ENCODE measurements around the gene EPAS1.

DNA sequence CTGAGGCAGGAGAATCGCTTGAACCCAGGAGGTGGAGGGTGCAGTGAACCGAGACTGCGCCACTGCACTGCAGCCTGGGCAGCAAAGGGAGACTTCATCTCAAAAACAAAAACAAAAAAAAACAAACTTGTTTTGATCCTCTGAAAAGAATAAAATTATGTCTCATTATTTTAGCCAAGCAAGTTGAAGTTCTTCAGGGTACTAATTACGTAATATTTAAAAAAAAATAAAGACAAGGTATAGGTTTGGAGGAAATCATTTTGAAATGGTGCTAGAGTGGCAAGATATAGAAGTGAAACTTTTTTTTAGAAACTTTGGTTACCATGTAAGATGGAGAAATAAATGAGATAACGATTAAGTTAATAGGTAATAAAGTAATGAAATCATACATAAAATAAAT is 127.7 kb downstream of the EPAS1 start:
- TF ChIP-seq ZNF8 (CRISPR knock-in tag; IDR thresholded peaks at IDR 0.05) (no peak), ZC3H10 (CRISPR knock-in tag; IDR thresholded peaks at IDR 0.05) (no peak), ZFP3 (CRISPR knock-in tag; IDR thresholded peaks at IDR 0.05) (no peak)
- TF ChIP-seq, protein P1, sequence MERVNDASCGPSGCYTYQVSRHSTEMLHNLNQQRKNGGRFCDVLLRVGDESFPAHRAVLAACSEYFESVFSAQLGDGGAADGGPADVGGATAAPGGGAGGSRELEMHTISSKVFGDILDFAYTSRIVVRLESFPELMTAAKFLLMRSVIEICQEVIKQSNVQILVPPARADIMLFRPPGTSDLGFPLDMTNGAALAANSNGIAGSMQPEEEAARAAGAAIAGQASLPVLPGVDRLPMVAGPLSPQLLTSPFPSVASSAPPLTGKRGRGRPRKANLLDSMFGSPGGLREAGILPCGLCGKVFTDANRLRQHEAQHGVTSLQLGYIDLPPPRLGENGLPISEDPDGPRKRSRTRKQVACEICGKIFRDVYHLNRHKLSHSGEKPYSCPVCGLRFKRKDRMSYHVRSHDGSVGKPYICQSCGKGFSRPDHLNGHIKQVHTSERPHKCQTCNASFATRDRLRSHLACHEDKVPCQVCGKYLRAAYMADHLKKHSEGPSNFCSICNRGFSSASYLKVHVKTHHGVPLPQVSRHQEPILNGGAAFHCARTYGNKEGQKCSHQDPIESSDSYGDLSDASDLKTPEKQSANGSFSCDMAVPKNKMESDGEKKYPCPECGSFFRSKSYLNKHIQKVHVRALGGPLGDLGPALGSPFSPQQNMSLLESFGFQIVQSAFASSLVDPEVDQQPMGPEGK (CRISPR knock-in tag; IDR thresholded peaks at IDR 0.05; ENCODE audit: borderline replicate concordance): no peak
- TF ChIP-seq, protein P2, sequence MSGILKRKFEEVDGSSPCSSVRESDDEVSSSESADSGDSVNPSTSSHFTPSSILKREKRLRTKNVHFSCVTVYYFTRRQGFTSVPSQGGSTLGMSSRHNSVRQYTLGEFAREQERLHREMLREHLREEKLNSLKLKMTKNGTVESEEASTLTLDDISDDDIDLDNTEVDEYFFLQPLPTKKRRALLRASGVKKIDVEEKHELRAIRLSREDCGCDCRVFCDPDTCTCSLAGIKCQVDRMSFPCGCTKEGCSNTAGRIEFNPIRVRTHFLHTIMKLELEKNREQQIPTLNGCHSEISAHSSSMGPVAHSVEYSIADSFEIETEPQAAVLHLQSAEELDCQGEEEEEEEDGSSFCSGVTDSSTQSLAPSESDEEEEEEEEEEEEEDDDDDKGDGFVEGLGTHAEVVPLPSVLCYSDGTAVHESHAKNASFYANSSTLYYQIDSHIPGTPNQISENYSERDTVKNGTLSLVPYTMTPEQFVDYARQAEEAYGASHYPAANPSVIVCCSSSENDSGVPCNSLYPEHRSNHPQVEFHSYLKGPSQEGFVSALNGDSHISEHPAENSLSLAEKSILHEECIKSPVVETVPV (CRISPR knock-in tag; IDR thresholded peaks at IDR 0.05): no peak
